Left kidney (tissue), 1 donor: Measurements from ENCODE around the gene CBLC. TPM values are rescaled to one million over a fixed set of nuclear protein-coding genes. Genes with fewer than 3 reads are reported as not detected.

Source experiments
- polyA plus RNA-seq: library from polyadenylated mRNA; unstranded; fragments of 120-200 nt; gene quantifications from one replicate; pipeline ENCODE4 v1.2.1, GENCODE V29; 2013; ENCODE audit not compliant: insufficient read length

Gene CBLC
- polyA plus RNA-seq, 1 donor: 5.3 TPM

Other genes starting within 250 kb of the CBLC start
- not detected for gene CEACAM20, start 248.2 kb upstream of the CBLC start, polyA plus RNA-seq
- gene IGSF23, start 164.3 kb upstream of the CBLC start, polyA plus RNA-seq: 0.83 TPM
- gene PVR, start 134.0 kb upstream of the CBLC start, polyA plus RNA-seq: 37.2 TPM
- gene CEACAM19, start 106.4 kb upstream of the CBLC start, polyA plus RNA-seq: 22.7 TPM
- gene CEACAM16, start 78.7 kb upstream of the CBLC start, polyA plus RNA-seq: not detected
- 4.9 TPM for gene BCL3, start 29.2 kb upstream of the CBLC start, polyA plus RNA-seq
- 461 TPM for gene BCAM, start 31.2 kb downstream of the CBLC start, polyA plus RNA-seq
- 139 TPM for gene NECTIN2, start 68.4 kb downstream of the CBLC start, polyA plus RNA-seq
- 43.3 TPM for gene TOMM40, start 113.4 kb downstream of the CBLC start, polyA plus RNA-seq
- 288 TPM for gene APOE, start 127.9 kb downstream of the CBLC start, polyA plus RNA-seq
- gene APOC1, start 136.7 kb downstream of the CBLC start, polyA plus RNA-seq: 10.9 TPM
- not detected for gene APOC4, start 164.3 kb downstream of the CBLC start, polyA plus RNA-seq
- 10.1 TPM for gene APOC2, start 168.2 kb downstream of the CBLC start, polyA plus RNA-seq
- 121 TPM for gene CLPTM1, start 177.5 kb downstream of the CBLC start, polyA plus RNA-seq
- gene RELB, start 223.6 kb downstream of the CBLC start, polyA plus RNA-seq: 4.5 TPM